GM23338 (cell line): ENCODE results near the gene IGSF5. TPM values are rescaled to one million over a fixed set of nuclear protein-coding genes. Genes with fewer than 3 reads are reported as not detected.

Source experiments
- ATAC-seq: fragments of 200-7000 bp; cut with Tn5 transposase; 3 replicates; pipeline ENCODE4 v1.9.1; 2020
- DNase-seq: peaks from one replicate; pipeline ENCODE4 v3.0.0-alpha.2; 2015; ENCODE audit warnings: low spot score
- H2AFZ ChIP-seq: fragments of 200-600 bp; sonication (generic); 2 replicates; pipeline ENCODE4 v1.8.0; 2016; ENCODE audit warnings: antibody characterized with exemption, mild to moderate bottlenecking, moderate library complexity
- H3F3A ChIP-seq: fragments of 200-600 bp; sonication (generic); replicated peaks from 2 replicates; pipeline ENCODE4 v1.8.0; 2017; ENCODE audit warnings: antibody characterized with exemption, mixed run types, low read depth
- H3K27ac ChIP-seq: fragments of 200-600 bp; sonication (generic); 2 replicates; pipeline ENCODE4 v1.6.1; 2016; ENCODE audit warnings: low read depth
- H3K27me3 ChIP-seq: fragments of 200-600 bp; sonication (generic); 2 replicates; pipeline ENCODE4 v1.8.0; 2016; ENCODE audit warnings: mild to moderate bottlenecking, mixed run types, moderate library complexity; ENCODE audit not compliant: insufficient read depth
- H3K36me3 ChIP-seq: fragments of 200-600 bp; sonication (generic); 2 replicates; pipeline ENCODE4 v1.8.0; 2016; ENCODE audit warnings: mild to moderate bottlenecking; ENCODE audit not compliant: insufficient read depth
- H3K4me1 ChIP-seq: fragments of 200-600 bp; sonication (generic); 2 replicates; pipeline ENCODE4 v1.8.0; 2016; ENCODE audit warnings: mild to moderate bottlenecking, moderate library complexity; ENCODE audit not compliant: insufficient read depth
- H3K4me2 ChIP-seq: fragments of 200-600 bp; sonication (generic); 2 replicates; pipeline ENCODE4 v1.7.1; 2017; ENCODE audit warnings: mixed run types
- H3K4me3 ChIP-seq: fragments of 200-600 bp; sonication (generic); 2 replicates; pipeline ENCODE4 v1.6.1; 2016; ENCODE audit warnings: mixed run types
- H3K79me2 ChIP-seq: fragments of 200-600 bp; sonication (generic); replicated peaks from 2 replicates; pipeline ENCODE4 v1.8.0; 2017; ENCODE audit warnings: mild to moderate bottlenecking; ENCODE audit not compliant: insufficient read depth
- H3K9me2 ChIP-seq: fragments of 200-600 bp; sonication (generic); 2 replicates; pipeline ENCODE4 v1.8.0; 2017; ENCODE audit not compliant: insufficient read depth
- H4K20me1 ChIP-seq: fragments of 200-600 bp; sonication (generic); replicated peaks from 2 replicates; pipeline ENCODE4 v1.8.0; 2017; ENCODE audit warnings: mild to moderate bottlenecking; ENCODE audit not compliant: insufficient read depth
- H3K27ac Mint-ChIP-seq: 2 replicates; pipeline ENCODE4 v1.8.0; 2020; ENCODE audit warnings: inconsistent platforms, mild to moderate bottlenecking, moderate library complexity, mixed read lengths
- H3K27me3 Mint-ChIP-seq: 3 replicates; pipeline ENCODE4 v1.8.0; 2022; ENCODE audit warnings: low read depth, mild to moderate bottlenecking, moderate library complexity, mixed read lengths, inconsistent platforms; ENCODE audit not compliant: insufficient read depth, poor library complexity
- H3K36me3 Mint-ChIP-seq: 3 replicates; pipeline ENCODE4 v1.8.0; 2021; ENCODE audit warnings: low read depth, mild to moderate bottlenecking, inconsistent platforms, moderate library complexity, mixed read lengths
- H3K4me1 Mint-ChIP-seq: 3 replicates; pipeline ENCODE4 v1.8.0; 2020; ENCODE audit warnings: mild to moderate bottlenecking, inconsistent platforms, mixed read lengths
- H3K4me3 Mint-ChIP-seq: 3 replicates; pipeline ENCODE4 v1.8.0; 2021; ENCODE audit warnings: moderate library complexity, mild to moderate bottlenecking, inconsistent platforms, mixed read lengths
- H3K9me3 Mint-ChIP-seq: 3 replicates; pipeline ENCODE4 v1.8.0; 2020; ENCODE audit warnings: moderate library complexity, mild to moderate bottlenecking, inconsistent platforms, mixed read lengths
- CREB1 ChIP-seq: fragments of 250-450 bp; sonication (Bioruptor Pico); IDR thresholded peaks from 2 replicates; pipeline ENCODE4 v1.5.0; 2020; ENCODE audit warnings: low read depth, mild to moderate bottlenecking, moderate library complexity
- EZH2 ChIP-seq: fragments of 200-600 bp; sonication (generic); IDR thresholded peaks from one replicate; pipeline ENCODE4 v1.8.0; 2017; ENCODE audit warnings: antibody characterized with exemption, mild to moderate bottlenecking, low read depth; ENCODE audit not compliant: unreplicated experiment
- EZH2phosphoT487 ChIP-seq: fragments of 200-600 bp; sonication (generic); IDR thresholded peaks from one replicate; pipeline ENCODE4 v1.8.1; 2018; ENCODE audit warnings: antibody characterized with exemption; ENCODE audit not compliant: unreplicated experiment
- JUNB ChIP-seq: IDR thresholded peaks from one replicate; pipeline ENCODE4 v1.6.1; 2016; ENCODE audit warnings: antibody characterized with exemption; ENCODE audit not compliant: unreplicated experiment
- NANOG ChIP-seq: IDR thresholded peaks from 2 replicates; pipeline ENCODE4 v1.6.1; 2016; ENCODE audit warnings: antibody characterized with exemption, borderline replicate concordance
- POLR2AphosphoS5 ChIP-seq: IDR thresholded peaks from 2 replicates; pipeline ENCODE4 v1.6.1; 2016; ENCODE audit warnings: antibody characterized with exemption, low read depth
- STAT1 ChIP-seq: IDR thresholded peaks from one replicate; pipeline ENCODE4 v1.6.1; 2016; ENCODE audit warnings: antibody characterized with exemption; ENCODE audit not compliant: unreplicated experiment
- ZNF114 ChIP-seq: fragments of 250-450 bp; sonication (Bioruptor Pico); IDR thresholded peaks from 2 replicates; pipeline ENCODE4 v1.5.0; 2020; ENCODE audit warnings: mild to moderate bottlenecking, moderate library complexity
- ZNF331 ChIP-seq: fragments of 250-450 bp; sonication (Bioruptor Pico); IDR thresholded peaks from 2 replicates; pipeline ENCODE4 v1.5.0; 2020; ENCODE audit warnings: low read depth, mild to moderate bottlenecking, moderate library complexity
- ZNF462 ChIP-seq: fragments of 250-450 bp; sonication (Bioruptor Pico); IDR thresholded peaks from 2 replicates; pipeline ENCODE4 v1.5.0; 2020; ENCODE audit warnings: mild to moderate bottlenecking, moderate library complexity
- polyA plus RNA-seq: library from polyadenylated mRNA; unstranded; fragments of >200 nt; fragmentation: Nextera tagmentation; extraction: Ambion mirVana; gene quantifications from 2 replicates; pipeline ENCODE4 v1.2.1, GENCODE V29; 2016
- total RNA-seq: library from RNA; depleted of rRNA; stranded (reverse); fragments of >200 nt; shearing (Covaris generic); gene quantifications from 2 replicates; pipeline ENCODE4 v1.2.3, GENCODE V29; 2014
- TF ChIP-seq, protein P1 (sequence below): IDR thresholded peaks from one replicate; pipeline ENCODE4 v1.6.1; 2018; ENCODE audit warnings: antibody characterized with exemption; ENCODE audit not compliant: unreplicated experiment
- TF ChIP-seq, protein P2 (sequence below): IDR thresholded peaks from 2 replicates; pipeline ENCODE4 v1.6.1; 2016; ENCODE audit warnings: antibody characterized with exemption
- TF ChIP-seq, protein P3 (sequence below), 2 experiments: fragments of 200-600 bp in 1 of 2; sonication (generic) in 1 of 2; conservative IDR thresholded peaks; 2 replicates each; pipeline versions ENCODE4 v1.5.1 to v1.6.1; 2016 to 2017; ENCODE audit warnings: antibody characterized with exemption in 2 of 2, low read depth in 2 of 2, mild to moderate bottlenecking in 2 of 2, moderate library complexity in 1 of 2

The IGSF5 gene
- total and polyA plus RNA-seq, 2 experiments from 2014 or later, result 4.4 to 10.1 TPM

DNA sequence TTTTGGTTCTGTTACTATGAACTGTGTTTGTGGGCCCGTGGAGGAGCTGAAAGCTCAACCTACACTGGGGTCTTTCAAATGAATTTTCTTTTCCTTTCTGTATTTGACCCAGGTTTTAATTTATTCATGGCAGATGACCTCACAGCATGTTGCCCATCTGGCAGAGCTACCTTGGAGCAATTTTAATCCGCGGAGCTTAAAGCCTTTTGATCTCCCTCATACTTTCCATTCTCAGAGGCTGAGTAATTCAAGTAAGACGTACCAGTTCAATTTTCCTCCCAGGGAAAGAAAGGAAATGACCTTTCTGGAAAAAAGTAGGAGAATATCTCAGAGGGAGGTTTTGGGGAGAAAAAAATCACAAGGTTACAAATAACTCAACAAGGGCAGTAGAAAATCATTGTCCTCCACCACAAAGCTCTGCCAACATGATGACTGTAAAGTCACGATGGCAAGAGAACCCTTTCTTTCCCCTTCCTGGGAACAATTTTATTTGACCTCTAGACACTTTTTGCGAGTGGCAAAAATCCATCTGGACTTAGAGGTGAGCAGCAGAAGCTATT lies 100.7 kb downstream of the IGSF5 start:
- H3K9me2 ChIP-seq, result peaks cover 22% of the 10 kb centered on the region; the same call in 1 of the 2 replicates
- no peaks in the 10 kb centered on the region for H3K79me2 ChIP-seq
- H4K20me1 ChIP-seq, result no peaks in the 10 kb centered on the region
- TF ChIP-seq ZNF462 (no peak), EZH2phosphoT487 (no peak), ZNF114 (CRISPR knock-in tag) (no peak), POLR2AphosphoS5 (no peak), ZNF331 (no peak), EZH2 (no peak), NANOG (no peak), CREB1 (CRISPR knock-in tag) (no peak), JUNB (no peak), STAT1 (no peak)
- TF ChIP-seq, protein P1, sequence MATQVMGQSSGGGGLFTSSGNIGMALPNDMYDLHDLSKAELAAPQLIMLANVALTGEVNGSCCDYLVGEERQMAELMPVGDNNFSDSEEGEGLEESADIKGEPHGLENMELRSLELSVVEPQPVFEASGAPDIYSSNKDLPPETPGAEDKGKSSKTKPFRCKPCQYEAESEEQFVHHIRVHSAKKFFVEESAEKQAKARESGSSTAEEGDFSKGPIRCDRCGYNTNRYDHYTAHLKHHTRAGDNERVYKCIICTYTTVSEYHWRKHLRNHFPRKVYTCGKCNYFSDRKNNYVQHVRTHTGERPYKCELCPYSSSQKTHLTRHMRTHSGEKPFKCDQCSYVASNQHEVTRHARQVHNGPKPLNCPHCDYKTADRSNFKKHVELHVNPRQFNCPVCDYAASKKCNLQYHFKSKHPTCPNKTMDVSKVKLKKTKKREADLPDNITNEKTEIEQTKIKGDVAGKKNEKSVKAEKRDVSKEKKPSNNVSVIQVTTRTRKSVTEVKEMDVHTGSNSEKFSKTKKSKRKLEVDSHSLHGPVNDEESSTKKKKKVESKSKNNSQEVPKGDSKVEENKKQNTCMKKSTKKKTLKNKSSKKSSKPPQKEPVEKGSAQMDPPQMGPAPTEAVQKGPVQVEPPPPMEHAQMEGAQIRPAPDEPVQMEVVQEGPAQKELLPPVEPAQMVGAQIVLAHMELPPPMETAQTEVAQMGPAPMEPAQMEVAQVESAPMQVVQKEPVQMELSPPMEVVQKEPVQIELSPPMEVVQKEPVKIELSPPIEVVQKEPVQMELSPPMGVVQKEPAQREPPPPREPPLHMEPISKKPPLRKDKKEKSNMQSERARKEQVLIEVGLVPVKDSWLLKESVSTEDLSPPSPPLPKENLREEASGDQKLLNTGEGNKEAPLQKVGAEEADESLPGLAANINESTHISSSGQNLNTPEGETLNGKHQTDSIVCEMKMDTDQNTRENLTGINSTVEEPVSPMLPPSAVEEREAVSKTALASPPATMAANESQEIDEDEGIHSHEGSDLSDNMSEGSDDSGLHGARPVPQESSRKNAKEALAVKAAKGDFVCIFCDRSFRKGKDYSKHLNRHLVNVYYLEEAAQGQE, result no peak
- TF ChIP-seq, protein P2, sequence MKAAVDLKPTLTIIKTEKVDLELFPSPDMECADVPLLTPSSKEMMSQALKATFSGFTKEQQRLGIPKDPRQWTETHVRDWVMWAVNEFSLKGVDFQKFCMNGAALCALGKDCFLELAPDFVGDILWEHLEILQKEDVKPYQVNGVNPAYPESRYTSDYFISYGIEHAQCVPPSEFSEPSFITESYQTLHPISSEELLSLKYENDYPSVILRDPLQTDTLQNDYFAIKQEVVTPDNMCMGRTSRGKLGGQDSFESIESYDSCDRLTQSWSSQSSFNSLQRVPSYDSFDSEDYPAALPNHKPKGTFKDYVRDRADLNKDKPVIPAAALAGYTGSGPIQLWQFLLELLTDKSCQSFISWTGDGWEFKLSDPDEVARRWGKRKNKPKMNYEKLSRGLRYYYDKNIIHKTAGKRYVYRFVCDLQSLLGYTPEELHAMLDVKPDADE, result no peak
- TF ChIP-seq, protein P3, sequence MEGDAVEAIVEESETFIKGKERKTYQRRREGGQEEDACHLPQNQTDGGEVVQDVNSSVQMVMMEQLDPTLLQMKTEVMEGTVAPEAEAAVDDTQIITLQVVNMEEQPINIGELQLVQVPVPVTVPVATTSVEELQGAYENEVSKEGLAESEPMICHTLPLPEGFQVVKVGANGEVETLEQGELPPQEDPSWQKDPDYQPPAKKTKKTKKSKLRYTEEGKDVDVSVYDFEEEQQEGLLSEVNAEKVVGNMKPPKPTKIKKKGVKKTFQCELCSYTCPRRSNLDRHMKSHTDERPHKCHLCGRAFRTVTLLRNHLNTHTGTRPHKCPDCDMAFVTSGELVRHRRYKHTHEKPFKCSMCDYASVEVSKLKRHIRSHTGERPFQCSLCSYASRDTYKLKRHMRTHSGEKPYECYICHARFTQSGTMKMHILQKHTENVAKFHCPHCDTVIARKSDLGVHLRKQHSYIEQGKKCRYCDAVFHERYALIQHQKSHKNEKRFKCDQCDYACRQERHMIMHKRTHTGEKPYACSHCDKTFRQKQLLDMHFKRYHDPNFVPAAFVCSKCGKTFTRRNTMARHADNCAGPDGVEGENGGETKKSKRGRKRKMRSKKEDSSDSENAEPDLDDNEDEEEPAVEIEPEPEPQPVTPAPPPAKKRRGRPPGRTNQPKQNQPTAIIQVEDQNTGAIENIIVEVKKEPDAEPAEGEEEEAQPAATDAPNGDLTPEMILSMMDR (conservative IDR thresholded peaks at IDR 0.05; ENCODE audit: low read depth in 2 of 2), result no peak
- no peak overlapping the region for H3K27ac Mint-ChIP-seq
- no peak for DNase-seq
- no peak overlapping the region for H3K4me3 ChIP-seq
- H3K27me3 Mint-ChIP-seq, result peaks cover 4% of the 10 kb centered on the region
- H3K27ac ChIP-seq, result no peak overlapping the region
- H2AFZ ChIP-seq, result no peak overlapping the region
- no peak overlapping the region for H3K4me2 ChIP-seq
- no peaks in the 10 kb centered on the region; the same call in 2 of the 3 replicates for H3K36me3 Mint-ChIP-seq
- H3K4me1 ChIP-seq, result peaks cover 5% of the 10 kb centered on the region; the same call in 1 of the 2 replicates
- peaks cover 15% of the 10 kb centered on the region for H3K4me1 Mint-ChIP-seq
- no peaks in the 10 kb centered on the region for H3F3A ChIP-seq
- ATAC-seq, result no peak
- H3K9me3 Mint-ChIP-seq, result no peaks in the 10 kb centered on the region; the same call in 2 of the 3 replicates
- no peaks in the 10 kb centered on the region for H3K36me3 ChIP-seq
- no peaks in the 10 kb centered on the region for H3K27me3 ChIP-seq
- no peak overlapping the region for H3K4me3 Mint-ChIP-seq
